Epithelial cell of proximal tubule (primary cell): ENCODE measurements around the gene ADARB1. TPM values are rescaled to one million over a fixed set of nuclear protein-coding genes. Genes with fewer than 3 reads are reported as not detected.

Experiments used
- DNase-seq: peaks from one replicate; pipeline ENCODE4 v3.0.0-alpha.2; 2011; ENCODE audit warnings: low read depth
- H3K4me3 ChIP-seq: 2 replicates; pipeline ENCODE4 v1.5.1; 2011; ENCODE audit warnings: low read depth, mild to moderate bottlenecking, low read length
- total RNA-seq: library from RNA; depleted of rRNA; stranded (reverse); fragments of >200 nt; gene quantifications from 2 replicates; pipeline ENCODE4 v1.2.3, GENCODE V29; 2015
- TF ChIP-seq, protein P1 (sequence below): conservative IDR thresholded peaks from 2 replicates; pipeline ENCODE4 v1.5.1; 2012; ENCODE audit warnings: low read depth, mild to moderate bottlenecking, low read length

Gene ADARB1
- total RNA-seq, 1 donor from 2014 or later, result 2.2 TPM

DNA sequence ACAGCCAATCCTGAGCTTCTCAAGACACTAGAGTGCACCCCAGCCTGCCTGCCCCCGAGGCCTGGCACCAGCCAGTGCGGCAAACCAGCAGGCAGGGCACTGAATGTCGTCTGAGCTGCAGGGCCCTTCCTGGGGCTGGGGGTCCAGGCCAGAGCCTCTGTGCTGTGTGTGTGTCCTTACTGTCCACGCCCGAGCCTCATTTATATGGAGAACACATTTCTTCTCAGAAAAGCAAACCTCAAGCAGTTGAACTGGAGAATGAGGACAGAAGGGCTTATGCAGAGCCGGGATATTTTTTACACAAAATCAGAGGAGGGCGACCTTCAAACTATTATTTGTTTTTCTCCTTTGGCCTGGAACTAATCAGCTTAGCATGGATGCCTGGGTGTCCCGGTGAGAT, 160.6 kb downstream of the ADARB1 start:
- no peak overlapping the region for H3K4me3 ChIP-seq
- DNase-seq, result no peak
- TF ChIP-seq, protein P1, sequence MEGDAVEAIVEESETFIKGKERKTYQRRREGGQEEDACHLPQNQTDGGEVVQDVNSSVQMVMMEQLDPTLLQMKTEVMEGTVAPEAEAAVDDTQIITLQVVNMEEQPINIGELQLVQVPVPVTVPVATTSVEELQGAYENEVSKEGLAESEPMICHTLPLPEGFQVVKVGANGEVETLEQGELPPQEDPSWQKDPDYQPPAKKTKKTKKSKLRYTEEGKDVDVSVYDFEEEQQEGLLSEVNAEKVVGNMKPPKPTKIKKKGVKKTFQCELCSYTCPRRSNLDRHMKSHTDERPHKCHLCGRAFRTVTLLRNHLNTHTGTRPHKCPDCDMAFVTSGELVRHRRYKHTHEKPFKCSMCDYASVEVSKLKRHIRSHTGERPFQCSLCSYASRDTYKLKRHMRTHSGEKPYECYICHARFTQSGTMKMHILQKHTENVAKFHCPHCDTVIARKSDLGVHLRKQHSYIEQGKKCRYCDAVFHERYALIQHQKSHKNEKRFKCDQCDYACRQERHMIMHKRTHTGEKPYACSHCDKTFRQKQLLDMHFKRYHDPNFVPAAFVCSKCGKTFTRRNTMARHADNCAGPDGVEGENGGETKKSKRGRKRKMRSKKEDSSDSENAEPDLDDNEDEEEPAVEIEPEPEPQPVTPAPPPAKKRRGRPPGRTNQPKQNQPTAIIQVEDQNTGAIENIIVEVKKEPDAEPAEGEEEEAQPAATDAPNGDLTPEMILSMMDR, result no peak

DNA sequence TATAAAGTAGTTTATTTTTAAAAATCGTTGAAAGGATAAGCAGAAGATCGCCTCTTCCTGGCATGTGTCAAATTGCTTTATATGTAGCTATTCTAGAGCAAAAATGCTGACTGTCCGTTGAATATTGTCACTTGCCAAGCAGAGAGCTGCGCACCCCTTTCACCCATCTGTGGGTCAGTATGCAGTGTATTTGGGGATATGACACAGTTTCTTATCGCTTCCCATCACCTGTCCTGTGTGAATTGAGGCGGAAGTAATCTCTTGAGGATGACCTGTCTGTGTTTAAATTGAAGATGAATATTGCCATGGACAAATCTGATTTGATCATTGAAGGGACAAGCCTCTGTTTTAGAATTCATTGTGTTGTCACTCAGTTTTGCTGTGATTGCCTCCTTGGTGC, 161.1 kb downstream of the ADARB1 start:
- TF ChIP-seq, protein P1, result no peak
- no peak overlapping the region for H3K4me3 ChIP-seq
- no peak for DNase-seq

DNA sequence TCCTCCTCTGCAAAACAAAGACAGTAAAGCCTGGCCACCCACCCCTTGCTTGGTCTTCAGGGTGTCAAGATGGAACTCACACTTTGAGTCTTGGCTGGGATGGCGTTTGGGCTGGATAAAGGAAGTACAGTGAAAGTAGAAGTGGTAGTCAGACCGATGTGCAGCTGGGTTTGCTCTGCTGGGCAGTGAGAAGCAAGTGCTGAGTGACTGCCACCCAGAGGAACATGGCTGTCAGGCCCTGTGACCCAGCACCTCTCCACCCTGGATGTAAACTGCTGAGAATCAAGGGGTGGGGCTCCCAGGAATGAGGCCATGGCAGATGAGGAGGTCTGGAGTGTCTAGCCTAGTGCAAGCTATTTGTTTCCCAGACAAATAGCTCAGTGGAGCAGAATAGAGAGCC, 162.1 kb downstream of the ADARB1 start:
- DNase-seq, result no peak
- TF ChIP-seq, protein P1, result peak; percentile 15

DNA sequence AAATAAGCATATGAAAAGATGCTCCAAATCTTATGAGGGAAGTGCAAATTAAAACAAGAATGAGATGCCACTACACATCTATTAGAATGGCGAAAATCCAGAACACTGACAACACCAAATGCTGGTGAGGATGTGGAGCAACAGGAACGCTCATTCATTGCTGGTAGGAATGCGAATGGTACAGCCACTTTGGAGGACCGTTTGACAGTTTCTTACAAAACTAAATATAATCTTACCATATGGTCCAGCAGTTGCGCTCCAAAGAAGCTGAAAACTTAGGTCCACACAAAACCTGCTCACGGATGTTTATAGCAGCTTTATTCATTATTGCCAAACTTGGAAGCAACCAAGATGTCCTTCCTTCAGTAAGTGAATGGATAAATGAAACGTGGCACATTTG, 163.0 kb downstream of the ADARB1 start:
- TF ChIP-seq, protein P1, result no peak
- no peak for DNase-seq
- H3K4me3 ChIP-seq, result no peak overlapping the region

More for the DNA sequence above, 162.1 kb downstream of the ADARB1 start:
- H3K4me3 ChIP-seq, result no peak overlapping the region

DNA sequence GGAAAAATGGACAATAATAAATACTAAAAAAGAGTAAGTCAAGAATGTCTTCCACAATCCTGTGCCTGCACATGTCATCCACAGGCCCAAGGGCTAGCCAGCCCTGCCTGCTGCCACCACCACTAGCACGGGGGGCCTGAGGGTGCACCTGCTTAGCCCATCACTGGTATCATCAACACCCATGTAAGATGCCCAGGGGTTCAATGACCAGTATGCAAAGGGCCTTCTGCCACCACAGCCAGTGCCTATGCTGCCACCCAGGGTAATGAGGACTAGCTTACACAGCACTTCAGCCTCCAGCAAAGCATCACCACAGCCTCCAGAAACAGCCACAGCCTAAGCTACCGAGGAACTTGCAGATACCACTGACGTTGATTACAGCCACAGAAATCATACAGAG, 167.0 kb downstream of the ADARB1 start:
- DNase-seq, result no peak
- TF ChIP-seq, protein P1, result no peak
- H3K4me3 ChIP-seq, result no peak overlapping the region

DNA sequence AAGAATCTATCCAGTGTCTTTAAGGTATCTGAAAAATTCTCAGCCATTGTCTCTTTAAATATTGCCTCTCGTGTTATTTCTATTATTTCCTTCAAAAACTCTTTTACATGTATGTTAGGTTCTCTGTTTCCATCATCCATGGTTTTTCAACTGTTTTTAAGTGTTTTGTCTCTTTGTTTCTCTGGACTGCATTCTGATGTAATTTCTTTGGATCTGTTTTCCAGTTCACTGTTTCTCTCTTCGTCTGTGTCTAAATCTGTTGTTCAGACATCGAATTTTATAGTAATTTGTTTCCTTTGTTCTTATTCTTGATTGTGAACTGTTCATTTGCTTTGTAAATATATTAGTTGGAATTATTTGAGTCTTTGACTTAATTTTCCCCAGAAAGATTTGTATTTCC, 169.2 kb downstream of the ADARB1 start:
- TF ChIP-seq, protein P1, result no peak
- DNase-seq, result no peak
- H3K4me3 ChIP-seq, result no peak overlapping the region

DNA sequence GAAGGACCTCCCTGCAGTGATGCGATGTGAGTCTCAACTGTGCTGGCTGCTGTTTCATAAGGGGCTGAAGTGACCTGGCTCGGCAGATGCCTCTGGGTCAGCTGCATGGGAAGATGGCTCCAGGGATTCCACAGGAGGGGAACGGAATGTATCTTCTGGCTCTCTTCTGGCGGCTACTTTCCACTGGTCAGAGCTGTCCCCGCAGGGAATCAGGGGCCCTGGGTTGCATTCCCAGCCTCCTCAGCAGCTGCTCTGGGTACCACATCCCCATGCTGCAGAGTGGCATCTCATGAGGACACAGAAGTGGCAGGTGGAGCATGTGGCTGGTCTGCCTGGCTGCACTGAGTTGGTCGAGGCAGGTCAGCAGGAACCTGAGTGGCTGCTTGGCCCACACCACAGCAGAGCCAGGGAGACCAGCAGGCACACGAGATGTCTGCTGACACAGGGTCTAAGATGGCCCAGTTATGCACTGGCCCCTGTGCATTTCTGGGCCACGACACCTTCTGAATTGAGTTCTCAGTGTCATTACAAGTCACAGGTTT, 170.5 kb downstream of the ADARB1 start:
- TF ChIP-seq, protein P1, result no peak
- no peak overlapping the region for H3K4me3 ChIP-seq
- DNase-seq, result no peak
